Amygdala (tissue), 56 donors: ENCODE results near the gene NUP214.
"Not testable (repeated sequence)": the region's sequence is repeated elsewhere in the genome, so short reads cannot be mapped to it uniquely, and the experiment has no call there.

Experiments
- DNase-seq, 56 donors: peaks; one replicate each; lab custom pipeline; 2025; lab: John Stamatoyannopoulos, UW

Gene NUP214

DNA sequence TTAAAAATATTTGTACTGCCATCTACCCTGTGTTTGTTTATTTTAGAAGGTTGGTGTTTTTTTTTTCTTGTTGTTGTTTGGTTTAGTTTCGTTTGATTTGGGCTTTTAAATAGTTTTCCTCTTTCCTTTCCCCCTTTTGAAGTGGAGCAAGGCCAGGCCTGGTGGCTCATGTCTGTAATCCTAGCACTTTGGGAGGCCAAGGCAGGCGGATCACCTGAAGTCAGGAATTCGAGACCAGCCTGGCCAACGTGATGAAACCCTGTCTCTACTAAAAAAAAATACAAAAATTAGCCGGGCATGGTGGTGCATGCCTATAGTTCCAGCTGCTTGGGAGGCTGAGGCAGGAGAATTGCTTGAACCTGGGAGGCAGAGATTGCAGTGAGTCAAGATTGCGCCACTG is 65.6 kb downstream of the NUP214 start:
- not testable (repeated sequence) for DNase-seq

DNA sequence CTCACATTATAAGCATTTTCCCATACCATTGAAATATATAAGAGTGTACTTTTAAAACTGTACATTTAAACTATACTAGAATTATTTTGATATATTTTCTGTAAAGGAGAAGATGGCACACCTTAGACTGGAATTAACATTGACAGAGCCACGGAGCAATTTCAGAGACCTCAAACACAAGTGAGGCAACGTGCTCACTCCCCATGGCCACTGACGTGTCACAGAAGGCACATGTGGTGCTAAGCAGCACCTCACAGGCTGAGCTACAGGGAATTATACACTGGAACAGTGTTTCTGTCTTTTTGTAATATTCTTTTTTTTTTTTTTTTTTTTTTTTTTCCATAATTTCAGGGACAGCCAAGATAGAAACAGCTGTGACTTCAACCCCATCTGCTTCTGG is 66.5 kb downstream of the NUP214 start:
- no peak for DNase-seq

DNA sequence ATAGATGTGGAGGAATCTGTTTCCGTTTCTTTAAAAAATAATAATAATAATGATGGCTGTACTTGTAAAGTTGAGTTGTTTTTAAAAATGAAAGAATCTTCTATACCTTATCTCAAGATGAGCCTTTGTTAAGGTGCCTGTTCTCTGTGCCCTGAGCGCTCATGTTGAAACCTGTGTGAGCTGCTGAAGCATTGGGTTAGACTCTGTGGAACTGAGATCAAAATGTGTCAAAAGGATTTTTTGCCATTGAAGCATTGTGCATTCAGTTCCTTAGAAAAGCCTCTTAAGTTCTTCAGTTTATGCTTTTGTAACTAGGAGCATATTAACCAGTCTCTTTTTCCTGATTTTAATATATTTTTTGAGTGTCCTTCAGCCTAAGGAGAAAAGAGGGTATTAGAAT is 67.7 kb downstream of the NUP214 start:
- DNase-seq = no peak

DNA sequence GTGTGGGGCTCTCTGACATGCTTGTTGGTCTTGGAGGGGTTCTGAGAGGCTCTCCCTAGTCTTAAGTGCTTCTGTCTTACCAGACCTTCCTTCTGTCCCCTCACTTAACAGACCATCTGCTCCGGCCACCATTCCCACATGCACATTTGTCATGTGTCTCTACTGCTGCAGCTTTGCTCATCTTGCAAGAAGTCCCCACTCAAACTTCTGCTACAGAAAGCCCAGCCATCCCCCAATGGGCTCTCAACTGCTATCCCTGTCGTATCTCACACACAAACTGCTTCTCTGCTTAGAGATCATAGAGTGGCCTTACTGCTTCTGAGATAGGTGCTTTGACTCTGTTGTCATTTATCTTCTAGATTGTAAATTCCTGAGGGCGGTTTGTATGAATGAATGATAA is 69.4 kb downstream of the NUP214 start:
- DNase-seq = no peak

DNA sequence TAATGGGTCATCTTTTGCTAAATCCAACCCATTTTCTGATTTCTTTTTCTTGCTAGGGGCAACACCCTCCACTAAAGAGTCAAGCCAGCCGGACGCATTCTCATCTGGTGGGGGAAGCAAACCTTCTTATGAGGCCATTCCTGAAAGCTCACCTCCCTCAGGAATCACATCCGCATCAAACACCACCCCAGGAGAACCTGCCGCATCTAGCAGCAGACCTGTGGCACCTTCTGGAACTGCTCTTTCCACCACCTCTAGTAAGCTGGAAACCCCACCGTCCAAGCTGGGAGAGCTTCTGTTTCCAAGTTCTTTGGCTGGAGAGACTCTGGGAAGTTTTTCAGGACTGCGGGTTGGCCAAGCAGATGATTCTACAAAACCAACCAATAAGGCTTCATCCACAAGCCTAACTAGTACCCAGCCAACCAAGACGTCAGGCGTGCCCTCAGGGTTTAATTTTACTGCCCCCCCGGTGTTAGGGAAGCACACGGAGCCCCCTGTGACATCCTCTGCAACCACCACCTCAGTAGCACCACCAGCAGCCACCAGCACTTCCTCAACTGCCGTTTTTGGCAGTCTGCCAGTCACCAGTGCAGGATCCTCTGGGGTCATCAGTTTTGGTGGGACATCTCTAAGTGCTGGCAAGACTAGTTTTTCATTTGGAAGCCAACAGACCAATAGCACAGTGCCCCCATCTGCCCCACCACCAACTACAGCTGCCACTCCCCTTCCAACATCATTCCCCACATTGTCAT is 72.0 kb downstream of the NUP214 start:
- peak in 2 of 56 donors; percentile 4 for DNase-seq

DNA sequence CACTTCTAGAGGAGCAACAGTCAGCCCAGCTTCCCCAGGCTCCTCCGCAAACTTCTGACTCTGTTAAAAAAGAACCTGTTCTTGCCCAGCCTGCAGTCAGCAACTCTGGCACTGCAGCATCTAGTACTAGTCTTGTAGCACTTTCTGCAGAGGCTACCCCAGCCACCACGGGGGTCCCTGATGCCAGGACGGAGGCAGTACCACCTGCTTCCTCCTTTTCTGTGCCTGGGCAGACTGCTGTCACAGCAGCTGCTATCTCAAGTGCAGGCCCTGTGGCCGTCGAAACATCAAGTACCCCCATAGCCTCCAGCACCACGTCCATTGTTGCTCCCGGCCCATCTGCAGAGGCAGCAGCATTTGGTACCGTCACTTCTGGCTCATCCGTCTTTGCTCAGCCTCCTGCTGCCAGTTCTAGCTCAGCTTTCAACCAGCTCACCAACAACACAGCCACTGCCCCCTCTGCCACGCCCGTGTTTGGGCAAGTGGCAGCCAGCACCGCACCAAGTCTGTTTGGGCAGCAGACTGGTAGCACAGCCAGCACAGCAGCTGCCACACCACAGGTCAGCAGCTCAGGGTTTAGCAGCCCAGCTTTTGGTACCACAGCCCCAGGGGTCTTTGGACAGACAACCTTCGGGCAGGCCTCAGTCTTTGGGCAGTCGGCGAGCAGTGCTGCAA is 72.8 kb downstream of the NUP214 start:
- DNase-seq = no peak

DNA sequence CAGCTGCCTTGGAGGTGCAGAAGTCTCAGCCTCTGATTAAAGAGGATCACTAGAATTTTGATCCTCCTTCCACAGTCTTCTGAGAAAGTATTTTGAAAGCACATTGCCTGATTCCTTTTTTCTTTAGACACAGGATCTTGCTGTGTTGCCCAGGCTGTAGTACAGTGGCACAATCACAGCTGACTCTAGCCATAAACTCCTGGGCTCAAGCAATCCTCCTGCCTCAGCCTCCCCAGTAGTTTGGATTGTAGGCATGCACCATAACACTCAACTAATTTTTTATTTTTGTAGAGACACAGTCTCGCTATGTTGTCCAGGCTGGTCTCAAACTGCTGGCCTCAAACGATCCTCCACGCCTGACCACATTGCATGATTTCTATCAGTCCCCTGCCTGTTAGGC is 76.5 kb downstream of the NUP214 start:
- DNase-seq = no peak

DNA sequence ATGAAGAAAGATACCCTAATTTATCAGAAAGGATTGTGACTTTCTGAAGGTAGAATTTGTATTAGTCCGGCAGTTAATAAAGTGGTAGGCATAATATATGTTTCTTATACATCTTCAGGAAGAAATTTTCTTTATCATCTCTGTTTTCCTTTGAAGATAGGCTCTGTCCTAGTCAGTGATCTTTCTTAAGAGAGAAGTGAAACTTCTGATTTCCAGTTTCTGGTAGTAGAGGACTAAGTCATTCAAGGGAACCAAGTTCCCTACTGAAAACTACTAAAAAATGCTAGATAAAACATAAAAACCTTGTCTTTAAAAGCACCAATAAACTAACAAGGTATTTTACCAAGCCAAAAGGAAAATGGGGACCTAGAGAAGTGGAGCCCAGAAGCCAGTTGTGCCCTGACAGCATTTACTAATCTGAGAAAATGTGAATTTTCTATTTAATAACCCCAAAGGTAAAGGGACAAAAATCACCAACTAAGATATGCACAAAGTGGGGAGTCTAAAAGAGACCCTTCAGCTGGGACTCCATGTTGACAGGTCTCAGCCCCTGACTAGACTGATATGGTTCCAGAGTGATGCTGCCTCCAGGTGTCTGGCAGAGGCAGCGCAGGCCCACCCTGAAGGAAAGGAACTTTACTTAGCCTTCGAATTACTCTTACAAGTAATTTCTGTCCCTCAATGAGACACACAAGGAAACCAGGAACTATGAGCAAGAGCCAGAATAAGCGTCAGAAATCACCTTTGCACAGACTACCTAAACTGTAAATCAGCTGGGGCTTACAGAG is 78.2 kb downstream of the NUP214 start:
- no peak for DNase-seq

DNA sequence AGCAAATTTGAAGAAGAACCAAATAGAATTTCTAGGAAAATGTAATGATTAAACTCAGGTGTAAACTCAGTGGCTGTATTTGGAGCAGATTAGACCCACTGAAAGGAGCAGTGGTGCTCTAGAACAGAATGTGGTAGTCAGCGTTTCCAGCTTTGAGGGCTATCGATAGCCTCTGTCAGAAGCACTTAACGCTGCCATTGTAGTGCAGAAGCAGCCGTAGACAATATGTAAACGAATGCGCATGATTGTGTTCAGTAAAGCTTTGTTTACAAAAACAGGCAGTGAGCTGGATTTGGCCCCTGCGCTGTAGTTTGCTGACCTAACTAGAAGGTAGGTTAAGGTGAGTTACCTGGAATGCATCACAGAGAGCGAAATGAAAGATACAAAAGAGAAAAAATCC is 78.9 kb downstream of the NUP214 start:
- DNase-seq = no peak

DNA sequence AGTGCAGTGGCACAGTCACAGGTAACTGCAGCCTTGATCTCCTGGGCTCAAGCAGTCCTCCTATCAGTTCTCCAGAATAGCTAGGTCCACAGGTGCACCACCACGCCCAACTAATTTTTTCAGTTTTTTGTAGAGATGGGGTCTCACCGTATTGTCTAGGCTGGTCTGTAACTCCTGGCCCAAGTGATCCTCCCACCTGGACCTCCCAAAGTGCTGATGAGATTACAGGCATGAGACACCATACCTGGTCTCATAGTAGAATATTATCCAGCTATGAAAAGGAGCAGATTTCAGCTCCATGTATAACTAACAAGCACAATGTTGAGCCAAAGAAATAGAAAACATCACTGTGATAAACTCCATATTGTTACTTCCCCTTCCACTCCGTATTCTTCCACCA is 81.1 kb downstream of the NUP214 start:
- DNase-seq = no peak

DNA sequence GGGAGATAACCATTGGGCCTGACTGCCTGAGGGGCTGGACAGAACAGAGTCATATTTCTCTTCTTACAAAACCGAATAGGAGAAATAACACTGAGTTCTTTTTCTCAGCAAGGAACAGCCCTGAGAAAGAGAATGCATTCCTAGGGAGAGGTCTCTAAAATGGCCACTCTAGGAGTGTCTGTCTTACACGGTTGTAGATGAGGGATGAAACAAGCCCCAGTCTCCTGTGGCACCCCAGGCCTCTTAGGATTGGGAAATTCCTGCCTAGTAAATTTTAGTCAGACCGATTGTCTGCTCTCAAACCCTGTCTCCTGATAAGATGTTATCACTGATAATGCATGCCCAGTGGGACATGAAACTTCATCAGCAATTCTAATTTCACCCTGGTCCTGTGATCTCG is 86.5 kb downstream of the NUP214 start:
- DNase-seq = not testable (repeated sequence)

DNA sequence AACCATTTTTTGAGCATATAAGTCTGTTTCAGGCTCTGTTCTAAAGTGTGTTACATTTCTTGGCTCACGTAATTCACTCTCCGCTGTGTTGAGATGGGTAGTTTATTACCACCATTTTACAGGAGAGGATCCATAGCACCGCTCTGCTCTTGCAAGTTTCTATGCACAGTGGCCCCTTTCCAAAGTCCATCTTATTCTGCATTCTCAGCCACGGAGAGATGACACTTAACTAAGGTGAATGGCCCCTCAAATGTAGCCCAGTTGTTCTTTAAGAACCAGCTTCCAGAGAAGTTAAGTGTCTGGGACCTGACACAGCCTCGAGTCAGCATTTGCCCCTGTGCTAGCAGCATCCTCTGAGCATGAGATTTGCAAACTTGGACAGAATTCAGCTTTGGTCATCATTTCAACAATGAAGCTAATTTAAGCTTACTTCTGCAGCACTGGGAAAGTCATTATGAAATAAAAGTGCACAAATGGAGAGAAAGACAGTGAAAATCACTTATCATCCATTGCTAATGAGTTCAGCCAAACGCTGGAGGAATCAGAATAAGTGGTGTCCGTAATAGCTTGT is 89.0 kb downstream of the NUP214 start:
- peak in 1 of 56 donors; percentile 20 for DNase-seq

DNA sequence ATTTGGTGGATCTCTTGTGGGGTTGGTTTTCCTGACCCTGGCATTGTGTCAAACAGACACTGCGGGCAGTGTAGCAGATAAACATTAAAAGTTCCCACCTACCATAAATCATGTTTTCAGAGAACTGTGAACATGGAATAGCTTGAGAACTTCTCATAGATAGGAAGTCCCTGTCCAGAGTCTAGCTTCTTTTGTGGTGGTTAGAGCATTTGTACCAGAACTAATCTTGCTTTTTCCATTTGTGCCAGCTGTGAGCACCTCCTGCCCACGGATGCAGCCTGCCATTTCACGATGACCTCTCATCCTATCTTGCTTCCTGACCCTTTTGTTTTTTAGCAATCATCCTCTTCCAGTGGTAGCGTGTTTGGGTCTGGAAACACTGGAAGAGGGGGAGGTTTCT is 89.5 kb downstream of the NUP214 start:
- DNase-seq = no peak

DNA sequence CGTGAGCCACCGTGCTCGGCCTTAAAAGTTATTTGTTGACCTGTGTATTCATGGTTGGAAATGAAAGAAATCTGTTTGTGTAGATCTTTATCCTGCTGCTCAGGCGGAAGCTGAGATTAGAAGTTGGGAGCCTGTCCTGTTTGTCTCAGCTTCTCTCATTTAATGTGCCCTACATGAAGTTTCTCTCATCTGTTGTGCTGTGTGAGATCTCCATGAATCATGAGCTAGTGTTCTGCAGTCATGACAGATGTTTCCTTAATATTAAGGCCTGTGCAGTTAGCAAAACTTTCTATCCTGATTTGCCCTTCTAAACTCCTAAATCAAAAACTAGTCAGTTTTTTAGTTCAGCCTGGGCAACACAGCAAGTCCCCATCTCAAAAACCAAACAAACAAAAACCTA is 91.4 kb downstream of the NUP214 start:
- no peak for DNase-seq

DNA sequence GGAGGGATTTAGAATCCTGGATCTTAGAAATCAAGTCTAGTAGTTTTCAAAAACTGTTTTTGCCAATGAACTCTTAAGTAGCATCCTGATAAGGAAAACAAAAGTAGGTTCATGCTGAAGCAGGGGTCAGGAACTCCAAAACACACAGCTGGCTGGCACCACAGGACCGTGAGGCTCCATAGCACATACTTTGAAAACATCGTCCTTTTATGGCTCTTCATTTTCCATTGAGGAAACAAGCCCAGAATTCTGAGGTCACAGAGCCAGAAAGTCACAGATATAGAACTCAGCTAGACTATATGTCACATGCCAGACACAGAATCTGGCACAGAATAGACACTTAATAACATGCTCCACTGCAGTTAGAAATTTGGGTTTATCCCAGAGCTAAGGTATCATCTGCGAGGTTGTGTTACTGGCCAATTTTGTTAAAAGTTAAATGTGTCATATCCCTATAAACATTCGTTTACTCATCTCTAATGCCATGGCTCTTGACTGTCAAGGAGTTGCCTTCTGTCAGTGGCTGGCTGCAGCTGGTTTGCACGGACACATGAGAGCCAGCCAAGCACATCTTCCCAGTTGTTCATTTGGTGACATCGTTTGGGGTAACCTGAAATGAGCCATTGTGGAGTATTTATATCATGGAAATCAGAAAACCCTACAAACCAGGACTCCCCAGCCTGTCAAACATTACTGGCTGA is 92.1 kb downstream of the NUP214 start:
- DNase-seq = no peak

DNA sequence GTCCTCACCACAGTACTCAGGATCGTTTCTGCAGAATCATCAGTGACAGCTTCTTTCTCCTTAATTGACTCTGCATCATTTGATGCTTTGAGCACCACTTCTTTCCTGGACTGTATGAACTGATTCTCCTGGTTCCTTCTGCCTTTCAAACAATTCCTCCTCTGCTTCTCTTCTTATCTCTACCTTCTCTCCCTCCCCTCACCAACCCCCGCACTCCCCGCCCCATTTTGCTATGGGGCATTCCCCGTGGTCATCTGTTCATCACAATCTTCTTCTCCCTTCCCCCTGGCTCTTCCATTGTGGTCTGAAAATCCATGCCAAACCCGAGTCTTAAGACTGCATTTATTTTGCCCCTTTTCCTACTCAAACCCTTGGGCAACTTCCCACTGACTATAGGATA is 93.0 kb downstream of the NUP214 start:
- DNase-seq = no peak

DNA sequence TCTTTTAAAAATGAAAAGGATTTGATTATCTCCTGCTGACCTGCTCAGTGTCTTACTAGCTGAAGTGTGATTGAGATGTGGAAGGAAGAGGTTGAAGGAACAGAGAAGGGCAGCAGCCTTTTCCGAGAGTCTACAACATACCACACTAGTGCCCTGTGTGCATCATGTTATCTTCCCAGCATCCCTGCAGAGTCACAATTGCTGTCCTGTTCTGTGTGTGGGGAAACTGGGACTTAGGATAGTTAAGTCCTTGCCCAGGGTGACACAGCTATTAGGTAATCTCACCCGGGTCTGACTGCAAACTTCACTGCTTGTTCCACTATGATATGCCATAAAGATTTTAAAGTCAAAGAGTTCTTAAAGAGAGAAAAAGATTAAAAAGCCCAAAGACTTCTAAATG is 95.1 kb downstream of the NUP214 start:
- DNase-seq = no peak

DNA sequence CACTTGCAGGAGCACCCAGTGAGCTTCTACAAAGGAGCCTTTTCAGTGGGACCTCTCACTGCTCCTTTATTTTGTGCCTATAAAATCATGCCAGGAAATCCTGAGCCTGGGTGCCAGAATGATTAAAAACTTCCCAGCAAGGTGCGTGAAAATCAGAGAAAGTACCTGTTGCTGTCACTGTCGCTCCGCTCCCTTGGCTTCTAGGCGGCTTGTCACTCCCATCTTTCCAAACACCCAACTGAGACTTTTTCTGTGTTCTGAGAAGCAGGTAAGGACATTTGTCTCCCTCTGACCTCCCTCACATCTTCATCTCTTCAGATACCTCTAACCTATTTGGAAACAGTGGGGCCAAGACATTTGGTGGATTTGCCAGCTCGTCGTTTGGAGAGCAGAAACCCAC is 97.1 kb downstream of the NUP214 start:
- no peak for DNase-seq

DNA sequence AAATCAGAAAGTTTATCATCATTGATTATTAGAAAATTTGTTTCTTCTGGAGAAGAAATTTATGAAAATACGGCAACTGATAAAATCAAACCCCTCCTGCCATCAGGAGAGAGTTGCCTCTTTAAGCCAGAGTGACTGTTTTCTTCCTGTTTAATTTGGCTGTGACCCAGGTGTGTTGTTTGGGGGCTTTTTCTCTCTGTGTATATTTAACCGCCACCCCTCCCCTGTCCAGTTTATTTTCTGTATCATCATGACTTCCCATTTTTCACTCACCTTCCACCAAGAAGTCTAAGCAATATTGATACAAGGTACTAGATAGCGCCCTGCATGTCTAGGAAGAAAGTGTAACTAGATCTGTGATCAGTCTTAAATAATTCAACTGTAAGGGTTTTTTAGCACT is 100.8 kb downstream of the NUP214 start:
- DNase-seq = no peak

DNA sequence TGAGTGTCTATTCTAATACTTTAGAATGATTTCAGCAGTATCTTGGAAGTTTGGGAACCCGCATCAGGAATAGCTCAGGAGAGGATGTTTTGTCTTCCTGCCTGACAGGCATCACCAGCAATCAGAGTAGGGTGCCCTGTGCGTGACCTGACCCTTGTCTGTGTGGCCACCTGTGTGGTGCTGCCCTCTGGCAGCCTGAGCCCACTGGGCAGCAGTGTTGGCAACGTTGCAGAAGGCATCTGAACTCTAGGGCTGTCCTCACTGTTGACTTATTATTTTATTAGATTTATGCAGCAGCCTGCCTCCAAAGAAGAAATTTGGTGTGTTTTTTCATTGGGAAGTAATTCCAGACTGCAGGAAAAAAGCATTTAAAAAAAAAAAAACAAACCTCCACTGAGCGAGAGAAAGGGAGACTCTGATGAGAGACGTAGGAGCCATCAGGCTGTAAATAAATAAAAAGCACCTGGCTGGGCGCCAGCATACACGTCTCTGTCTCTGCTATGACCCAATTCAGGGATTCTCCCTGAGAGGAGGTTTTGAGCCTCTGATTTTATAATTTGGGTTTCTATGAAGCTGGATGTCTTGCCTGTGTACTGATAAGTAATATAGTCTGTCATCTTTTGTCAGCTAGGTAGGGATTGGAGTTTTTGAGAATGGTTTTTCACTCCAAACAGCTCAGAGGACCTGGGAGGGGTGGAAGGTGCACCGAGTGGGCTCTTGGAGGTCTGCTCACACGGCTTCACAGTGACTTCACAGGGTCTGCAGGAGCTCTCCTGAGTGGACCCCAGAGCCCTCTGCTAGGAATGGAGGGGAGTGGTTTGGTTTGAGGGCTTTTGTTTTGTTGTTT is 101.9 kb downstream of the NUP214 start:
- peak in 2 of 56 donors; percentile 7 to 51 for DNase-seq
